Loucy (cell line): ENCODE data around the gene BCAP31.

Source experiments
- EZH2phosphoT487 ChIP-seq: fragments of 200-600 bp; IDR thresholded peaks from 2 replicates; pipeline ENCODE4 v1.6.1; 2018; ENCODE audit warnings: antibody characterized with exemption, mild to moderate bottlenecking, moderate library complexity, borderline replicate concordance
- TF ChIP-seq, protein P1 (sequence below): fragments of 200-600 bp; sonication (generic); conservative IDR thresholded peaks from 2 replicates; pipeline ENCODE4 v1.5.1; 2014; ENCODE audit warnings: mild to moderate bottlenecking, antibody characterized with exemption, low read length

DNA sequence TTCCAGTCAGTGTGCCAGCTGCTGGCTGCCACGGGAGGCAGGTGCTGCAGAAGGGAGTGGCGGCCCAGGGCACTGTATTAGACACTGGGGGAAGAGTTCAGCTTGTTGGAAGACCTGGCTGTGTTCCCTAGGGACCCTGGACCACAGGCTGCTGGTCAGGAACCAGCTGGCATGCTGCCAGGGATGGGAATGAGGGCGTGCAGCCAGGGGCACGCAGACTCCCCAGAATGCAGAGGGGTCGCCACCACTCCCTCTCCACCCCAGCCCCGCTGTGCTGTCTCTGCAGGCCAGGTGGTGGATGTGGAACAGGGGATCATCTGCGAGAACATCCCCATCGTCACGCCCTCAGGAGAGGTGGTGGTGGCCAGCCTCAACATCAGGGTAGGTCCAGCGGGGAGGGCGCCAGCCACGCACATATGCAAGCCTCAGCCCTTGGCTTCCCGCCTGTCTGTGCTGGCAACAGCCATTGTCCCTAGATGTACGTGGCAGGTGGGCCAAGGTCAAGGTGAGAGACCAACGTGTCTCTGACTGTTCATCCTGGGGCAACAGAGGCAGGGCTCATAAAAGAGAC lies 12.8 kb upstream of the BCAP31 start:
- TF ChIP-seq, protein P1, sequence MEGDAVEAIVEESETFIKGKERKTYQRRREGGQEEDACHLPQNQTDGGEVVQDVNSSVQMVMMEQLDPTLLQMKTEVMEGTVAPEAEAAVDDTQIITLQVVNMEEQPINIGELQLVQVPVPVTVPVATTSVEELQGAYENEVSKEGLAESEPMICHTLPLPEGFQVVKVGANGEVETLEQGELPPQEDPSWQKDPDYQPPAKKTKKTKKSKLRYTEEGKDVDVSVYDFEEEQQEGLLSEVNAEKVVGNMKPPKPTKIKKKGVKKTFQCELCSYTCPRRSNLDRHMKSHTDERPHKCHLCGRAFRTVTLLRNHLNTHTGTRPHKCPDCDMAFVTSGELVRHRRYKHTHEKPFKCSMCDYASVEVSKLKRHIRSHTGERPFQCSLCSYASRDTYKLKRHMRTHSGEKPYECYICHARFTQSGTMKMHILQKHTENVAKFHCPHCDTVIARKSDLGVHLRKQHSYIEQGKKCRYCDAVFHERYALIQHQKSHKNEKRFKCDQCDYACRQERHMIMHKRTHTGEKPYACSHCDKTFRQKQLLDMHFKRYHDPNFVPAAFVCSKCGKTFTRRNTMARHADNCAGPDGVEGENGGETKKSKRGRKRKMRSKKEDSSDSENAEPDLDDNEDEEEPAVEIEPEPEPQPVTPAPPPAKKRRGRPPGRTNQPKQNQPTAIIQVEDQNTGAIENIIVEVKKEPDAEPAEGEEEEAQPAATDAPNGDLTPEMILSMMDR = no peak
- no peak for TF ChIP-seq EZH2phosphoT487
